ENCODE results near the gene TGM5. TPM values are rescaled to one million over a fixed set of nuclear protein-coding genes. Genes with fewer than 3 reads are reported as not detected.

TGM5 gene
- total and polyA plus RNA-seq, 2 donors (not counting 3 experiments of a cell fraction or from before 2014, with no cell fraction given): not detected

DNA sequence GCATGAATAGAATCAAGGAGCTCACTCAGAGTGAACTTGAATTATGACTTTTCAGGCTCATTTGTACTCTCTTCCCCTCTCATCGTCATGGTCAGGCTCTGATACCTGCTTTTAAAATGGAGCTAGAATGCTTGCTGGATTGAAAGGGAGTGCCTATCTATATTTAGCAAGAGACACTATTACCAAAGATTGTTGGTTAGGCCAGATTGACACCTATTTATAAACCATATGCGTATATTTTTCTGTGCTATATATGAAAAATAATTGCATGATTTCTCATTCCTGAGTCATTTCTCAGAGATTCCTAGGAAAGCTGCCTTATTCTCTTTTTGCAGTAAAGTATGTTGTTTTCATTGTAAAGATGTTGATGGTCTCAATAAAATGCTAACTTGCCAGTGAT is 71.9 kb downstream of the TGM5 start:
- no peaks in the 10 kb centered on the region for H3K27me3 ChIP-seq (ENCODE audit: control insufficient read depth in 2 of 2, insufficient read depth in 2 of 2, low read length in 2 of 2)
- peaks cover 11% of the 10 kb centered on the region for H3K4me1 ChIP-seq (ENCODE audit: control insufficient read depth, extremely low read depth, insufficient read depth, low read length)
- no peak overlapping the region for H3K4me3 ChIP-seq (replicated peaks in 1 of 3; ENCODE audit: insufficient read depth in 1 of 3, low read depth in 1 of 3, low read length in 3 of 3)
- no peak for DNase-seq (ENCODE audit: low read depth, low spot score)
- FAIRE-seq: no peak
- H4K20me1 ChIP-seq (replicated peaks; ENCODE audit: control insufficient read depth, extremely low read depth, insufficient read depth, low read length): no peaks in the 10 kb centered on the region
- peaks cover 7 to 9% of the 10 kb centered on the region in 2 experiments for H3K36me3 ChIP-seq (ENCODE audit: control insufficient read depth in 2 of 2, extremely low read depth in 1 of 2, insufficient read depth in 2 of 2, low read length in 2 of 2)
- no peaks in the 10 kb centered on the region for H3K9me1 ChIP-seq (replicated peaks; ENCODE audit: control insufficient read depth, extremely low read depth, insufficient read depth, low read length)
- no peak overlapping the region for H3K4me2 ChIP-seq (ENCODE audit: insufficient read depth, low read length)
- H3K9ac ChIP-seq (replicated peaks; ENCODE audit: extremely low read depth, insufficient read depth, low read length): no peak overlapping the region
- CTCF ChIA-PET: interaction anchor here (1.3 to 4.6 kb wide), 6 partner anchors 8 to 104 kb away, joined by 3 to 46 read pairs (median 8); no protein-coding TSS in a partner anchor
- BruUV-seq (replicated peaks): no TSS peak
- no peak overlapping the region for H2AFZ ChIP-seq (ENCODE audit: low read depth, low read length)
- no peaks in the 10 kb centered on the region for H3K79me2 ChIP-seq (ENCODE audit: control insufficient read depth, insufficient read depth, low read length)
- POLR2A ChIA-PET: no interaction called here
- dilution Hi-C loops (cut with MboI; ENCODE audit: extremely low pct_ligation_motif_present, low sequenced_read_pairs) (no loop called here), intact Hi-C loops (cut with micrococcal nuclease) (no loop called here)
- no peak overlapping the region for H3K27ac ChIP-seq (ENCODE audit: insufficient read depth, low read depth, low read length)
- TF ChIP-seq EZH2 (IDR thresholded peaks at IDR 0.05; ENCODE audit: borderline replicate concordance, low read depth, low read length, severe bottlenecking) (no peak), JUN (IDR thresholded peaks at IDR 0.05; ENCODE audit: borderline replicate concordance, insufficient read depth, insufficient read length, low read depth) (no peak), FOS (IDR thresholded peaks at IDR 0.05; ENCODE audit: borderline replicate concordance, insufficient read depth, low read length) (no peak)
- TF ChIP-seq, protein P1, sequence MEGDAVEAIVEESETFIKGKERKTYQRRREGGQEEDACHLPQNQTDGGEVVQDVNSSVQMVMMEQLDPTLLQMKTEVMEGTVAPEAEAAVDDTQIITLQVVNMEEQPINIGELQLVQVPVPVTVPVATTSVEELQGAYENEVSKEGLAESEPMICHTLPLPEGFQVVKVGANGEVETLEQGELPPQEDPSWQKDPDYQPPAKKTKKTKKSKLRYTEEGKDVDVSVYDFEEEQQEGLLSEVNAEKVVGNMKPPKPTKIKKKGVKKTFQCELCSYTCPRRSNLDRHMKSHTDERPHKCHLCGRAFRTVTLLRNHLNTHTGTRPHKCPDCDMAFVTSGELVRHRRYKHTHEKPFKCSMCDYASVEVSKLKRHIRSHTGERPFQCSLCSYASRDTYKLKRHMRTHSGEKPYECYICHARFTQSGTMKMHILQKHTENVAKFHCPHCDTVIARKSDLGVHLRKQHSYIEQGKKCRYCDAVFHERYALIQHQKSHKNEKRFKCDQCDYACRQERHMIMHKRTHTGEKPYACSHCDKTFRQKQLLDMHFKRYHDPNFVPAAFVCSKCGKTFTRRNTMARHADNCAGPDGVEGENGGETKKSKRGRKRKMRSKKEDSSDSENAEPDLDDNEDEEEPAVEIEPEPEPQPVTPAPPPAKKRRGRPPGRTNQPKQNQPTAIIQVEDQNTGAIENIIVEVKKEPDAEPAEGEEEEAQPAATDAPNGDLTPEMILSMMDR (IDR thresholded peaks at IDR 0.05; ENCODE audit: extremely low read depth in 1 of 2, insufficient read depth in 1 of 2, low read depth in 1 of 2, low read length in 2 of 2): no peak
- no peaks in the 10 kb centered on the region for H3K9me3 ChIP-seq (replicated peaks; ENCODE audit: control insufficient read depth, insufficient read depth, low read length)

DNA sequence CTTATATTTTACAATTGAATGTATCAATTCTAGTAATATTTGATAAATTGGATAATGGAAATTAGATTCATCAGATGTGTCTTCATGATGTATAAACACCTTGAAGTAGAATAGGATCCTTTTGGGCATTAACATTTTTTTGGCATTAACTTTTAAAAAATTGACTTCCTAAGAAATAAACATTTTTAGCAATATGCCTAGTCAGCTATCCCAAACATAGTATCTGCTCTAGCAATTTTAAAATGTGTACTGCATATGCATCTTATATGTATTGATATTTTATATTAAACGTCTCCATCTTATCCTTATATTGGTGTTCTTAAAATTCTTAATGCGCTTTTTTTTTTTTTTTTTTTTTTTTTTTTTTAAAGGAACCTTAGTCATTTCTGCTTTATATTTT is 73.0 kb downstream of the TGM5 start:
- no peak for TF ChIP-seq FOS (IDR thresholded peaks at IDR 0.05; ENCODE audit: borderline replicate concordance, insufficient read depth, low read length)
- TF ChIP-seq, protein P2, sequence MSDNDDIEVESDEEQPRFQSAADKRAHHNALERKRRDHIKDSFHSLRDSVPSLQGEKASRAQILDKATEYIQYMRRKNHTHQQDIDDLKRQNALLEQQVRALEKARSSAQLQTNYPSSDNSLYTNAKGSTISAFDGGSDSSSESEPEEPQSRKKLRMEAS (IDR thresholded peaks at IDR 0.05; ENCODE audit: insufficient read depth, insufficient read length): no peak
- TF ChIP-seq GATA2 (IDR thresholded peaks at IDR 0.05; ENCODE audit: insufficient read depth, insufficient read length, low read depth, low read length): no peak
- TF ChIP-seq EZH2 (IDR thresholded peaks at IDR 0.05; ENCODE audit: borderline replicate concordance, low read depth, low read length, severe bottlenecking): no peak
- no peak for TF ChIP-seq JUN (IDR thresholded peaks at IDR 0.05; ENCODE audit: borderline replicate concordance, insufficient read depth, insufficient read length, low read depth)
- no peak for TF ChIP-seq POLR2AphosphoS5 (IDR thresholded peaks at IDR 0.05; ENCODE audit: insufficient read depth, low read depth, low read length)
- TF ChIP-seq POLR2A (IDR thresholded peaks at IDR 0.05; ENCODE audit: low read depth, low read length): no peak
- no peak for TF ChIP-seq MYC (IDR thresholded peaks at IDR 0.05; ENCODE audit: low read depth, low read length)
- TF ChIP-seq, protein P1 (IDR thresholded peaks at IDR 0.05; ENCODE audit: extremely low read depth in 1 of 2, insufficient read depth in 1 of 2, low read depth in 1 of 2, low read length in 2 of 2): no peak
- H3K9me3 ChIP-seq (replicated peaks; ENCODE audit: control insufficient read depth, insufficient read depth, low read length): no peaks in the 10 kb centered on the region
- dilution Hi-C loops (cut with MboI; ENCODE audit: extremely low pct_ligation_motif_present, low sequenced_read_pairs) (no loop called here), intact Hi-C loops (cut with micrococcal nuclease) (no loop called here)
- H4K20me1 ChIP-seq (replicated peaks; ENCODE audit: control insufficient read depth, extremely low read depth, insufficient read depth, low read length): no peaks in the 10 kb centered on the region
- H2AFZ ChIP-seq (ENCODE audit: low read depth, low read length): no peak overlapping the region
- FAIRE-seq (no peak), DNase-seq (ENCODE audit: low read depth, low spot score) (no peak)
- no peak overlapping the region for H3K9ac ChIP-seq (replicated peaks; ENCODE audit: extremely low read depth, insufficient read depth, low read length)
- no peaks in the 10 kb centered on the region for H3K79me2 ChIP-seq (ENCODE audit: control insufficient read depth, insufficient read depth, low read length)
- no peaks in the 10 kb centered on the region for H3K27me3 ChIP-seq (ENCODE audit: control insufficient read depth in 2 of 2, insufficient read depth in 2 of 2, low read length in 2 of 2)
- no TSS peak for BruUV-seq (replicated peaks)
- ChIA-PET POLR2A (interaction anchor here (0.7 kb wide), 1 partner anchor 129 kb away, joined by 6 read pairs; no protein-coding TSS in a partner anchor), CTCF (interaction anchor here (1.0 to 4.6 kb wide), 6 partner anchors 9 to 92 kb away, joined by 3 to 46 read pairs (median 8); no protein-coding TSS in a partner anchor)
- H3K9me1 ChIP-seq (replicated peaks; ENCODE audit: control insufficient read depth, extremely low read depth, insufficient read depth, low read length): no peaks in the 10 kb centered on the region
- H3K4me3 ChIP-seq (replicated peaks in 1 of 3; ENCODE audit: insufficient read depth in 1 of 3, low read depth in 1 of 3, low read length in 3 of 3): no peak overlapping the region
- H3K4me2 ChIP-seq (ENCODE audit: insufficient read depth, low read length): no peak overlapping the region
- peaks cover 7 to 9% of the 10 kb centered on the region in 2 experiments for H3K36me3 ChIP-seq (ENCODE audit: control insufficient read depth in 2 of 2, extremely low read depth in 1 of 2, insufficient read depth in 2 of 2, low read length in 2 of 2)
- peaks cover 19% of the 10 kb centered on the region for H3K4me1 ChIP-seq (ENCODE audit: control insufficient read depth, extremely low read depth, insufficient read depth, low read length)
- no peak overlapping the region for H3K27ac ChIP-seq (ENCODE audit: insufficient read depth, low read depth, low read length)
